Smooth muscle cell (in vitro differentiated cells): Measurements from ENCODE around the gene NAP1L4. TPM values are rescaled to one million over a fixed set of nuclear protein-coding genes. Genes with fewer than 3 reads are reported as not detected.

Experiments used
- DNase-seq: peaks from one replicate; lab custom pipeline; 2025; ENCODE audit not compliant: unreplicated experiment; lab: John Stamatoyannopoulos, UW
- H2AFZ ChIP-seq: fragments of 200-600 bp; sonication (generic); 2 replicates; pipeline ENCODE4 v1.6.0; 2016; ENCODE audit warnings: antibody characterized with exemption, low read depth, mild to moderate bottlenecking
- H3F3A ChIP-seq: fragments of 200-600 bp; sonication (generic); 2 replicates; pipeline ENCODE4 v1.6.0; 2017; ENCODE audit warnings: antibody characterized with exemption, low read depth
- H3K27ac ChIP-seq: fragments of 200-600 bp; sonication (generic); 2 replicates; pipeline ENCODE4 v1.5.1; 2016; ENCODE audit warnings: low read depth, mild to moderate bottlenecking
- H3K27me3 ChIP-seq: fragments of 200-600 bp; sonication (generic); 2 replicates; pipeline ENCODE4 v1.6.1; 2016; ENCODE audit warnings: low read depth, mild to moderate bottlenecking
- H3K36me3 ChIP-seq: fragments of 200-600 bp; sonication (generic); 2 replicates; pipeline ENCODE4 v1.5.1; 2016; ENCODE audit warnings: low read depth
- H3K4me1 ChIP-seq: fragments of 200-600 bp; sonication (generic); 2 replicates; pipeline ENCODE4 v1.5.1; 2016; ENCODE audit warnings: low read depth
- H3K4me2 ChIP-seq: fragments of 200-600 bp; sonication (generic); 2 replicates; pipeline ENCODE4 v1.6.0; 2016; ENCODE audit warnings: mild to moderate bottlenecking
- H3K4me3 ChIP-seq: fragments of 200-600 bp; sonication (generic); 2 replicates; pipeline ENCODE4 v1.5.1; 2016; ENCODE audit warnings: mild to moderate bottlenecking
- H3K79me2 ChIP-seq: fragments of 200-600 bp; sonication (generic); 2 replicates; pipeline ENCODE4 v1.6.0; 2016; ENCODE audit warnings: low read depth, mild to moderate bottlenecking
- H3K9ac ChIP-seq: fragments of 200-600 bp; sonication (generic); 2 replicates; pipeline ENCODE4 v1.6.0; 2016; ENCODE audit warnings: low read depth
- H3K9me3 ChIP-seq: fragments of 200-600 bp; sonication (generic); replicated peaks from 2 replicates; pipeline ENCODE4 v1.5.1; 2016; ENCODE audit warnings: low read depth
- H4K20me1 ChIP-seq: fragments of 200-600 bp; sonication (generic); 2 replicates; pipeline ENCODE4 v1.6.0; 2016; ENCODE audit warnings: low read depth
- WGBS: methylation state at CpG from one replicate; pipeline ENCODE4 v1.1.7; 2016; ENCODE audit warnings: low lambda C conversion rate; 5-methylcytosine and 5-hydroxymethylcytosine counted together
- polyA plus RNA-seq: library from polyadenylated mRNA; unstranded; fragments of >200 nt; fragmentation: Nextera tagmentation; extraction: Ambion mirVana; gene quantifications from 2 replicates; pipeline ENCODE4 v1.2.1, GENCODE V29; 2016
- total RNA-seq: library from RNA; depleted of rRNA; stranded (reverse); fragments of >200 nt; gene quantifications from 2 replicates; pipeline ENCODE4 v1.2.3, GENCODE V29; 2014
- TF ChIP-seq, protein P1 (sequence below): fragments of 200-600 bp; sonication (generic); IDR thresholded peaks from 2 replicates; pipeline ENCODE4 v1.5.1; 2017; ENCODE audit warnings: borderline replicate concordance, mild to moderate bottlenecking, antibody characterized with exemption; ENCODE audit not compliant: insufficient read depth, poor library complexity, severe bottlenecking

NAP1L4 gene
- total and polyA plus RNA-seq, 2 experiments from 2014 or later, result 63.1 to 95.0 TPM

DNA sequence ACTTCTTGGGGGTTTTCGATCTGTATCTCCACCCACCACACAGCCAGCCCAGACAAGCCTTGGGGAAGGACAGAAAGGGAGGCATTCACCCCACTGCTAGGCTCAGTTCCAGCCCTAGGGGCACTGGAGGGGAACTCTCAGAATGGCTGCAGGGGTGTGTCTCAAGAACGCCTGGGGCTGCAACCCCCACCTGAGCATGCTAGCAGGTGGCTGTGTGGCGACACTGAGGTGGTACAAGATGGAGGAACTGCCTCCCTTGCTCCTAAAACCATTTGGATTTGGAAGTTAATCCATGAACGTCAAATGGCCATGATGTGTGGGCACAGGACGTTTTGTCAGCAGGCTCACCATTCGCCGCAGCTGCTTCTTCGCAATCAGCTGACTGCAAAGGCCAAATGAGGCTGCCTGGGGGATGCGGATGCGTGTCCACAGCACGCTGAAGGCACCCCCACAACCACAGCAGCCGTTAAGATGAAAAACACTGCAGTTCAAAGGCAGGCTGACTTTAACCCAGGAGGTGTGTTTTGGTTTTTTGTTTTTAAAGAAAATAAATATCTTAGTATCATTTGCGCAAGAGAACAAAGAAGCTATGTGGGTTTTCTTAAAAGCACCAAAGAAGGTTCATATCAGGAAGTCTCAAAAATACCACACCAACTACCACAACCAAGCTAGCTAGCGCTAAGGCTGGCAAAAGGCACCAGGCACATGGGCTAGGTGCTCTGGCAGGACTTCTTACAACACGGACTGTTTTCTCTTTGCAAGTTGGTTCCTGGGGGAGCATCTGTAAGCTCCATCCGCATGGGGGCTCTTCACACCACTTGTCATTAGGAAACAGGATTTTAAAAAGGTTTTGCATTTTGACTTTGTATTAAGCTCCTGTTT, 22.2 kb upstream of the NAP1L4 start:
- Histone ChIP-seq H2AFZ (no peak overlapping the region), H3F3A (no peaks in the 10 kb centered on the region), H3K4me3 (no peak overlapping the region), H3K36me3 (peaks cover 14% of the 10 kb centered on the region), H3K4me1 (no peaks in the 10 kb centered on the region), H3K4me2 (no peak overlapping the region), H3K27me3 (no peaks in the 10 kb centered on the region), H3K27ac (no peak overlapping the region), H3K79me2 (peaks cover 4% of the 10 kb centered on the region), H4K20me1 (peaks cover 19% of the 10 kb centered on the region), H3K9ac (no peak overlapping the region), H3K9me3 (no peaks in the 10 kb centered on the region)
- TF ChIP-seq, protein P1, sequence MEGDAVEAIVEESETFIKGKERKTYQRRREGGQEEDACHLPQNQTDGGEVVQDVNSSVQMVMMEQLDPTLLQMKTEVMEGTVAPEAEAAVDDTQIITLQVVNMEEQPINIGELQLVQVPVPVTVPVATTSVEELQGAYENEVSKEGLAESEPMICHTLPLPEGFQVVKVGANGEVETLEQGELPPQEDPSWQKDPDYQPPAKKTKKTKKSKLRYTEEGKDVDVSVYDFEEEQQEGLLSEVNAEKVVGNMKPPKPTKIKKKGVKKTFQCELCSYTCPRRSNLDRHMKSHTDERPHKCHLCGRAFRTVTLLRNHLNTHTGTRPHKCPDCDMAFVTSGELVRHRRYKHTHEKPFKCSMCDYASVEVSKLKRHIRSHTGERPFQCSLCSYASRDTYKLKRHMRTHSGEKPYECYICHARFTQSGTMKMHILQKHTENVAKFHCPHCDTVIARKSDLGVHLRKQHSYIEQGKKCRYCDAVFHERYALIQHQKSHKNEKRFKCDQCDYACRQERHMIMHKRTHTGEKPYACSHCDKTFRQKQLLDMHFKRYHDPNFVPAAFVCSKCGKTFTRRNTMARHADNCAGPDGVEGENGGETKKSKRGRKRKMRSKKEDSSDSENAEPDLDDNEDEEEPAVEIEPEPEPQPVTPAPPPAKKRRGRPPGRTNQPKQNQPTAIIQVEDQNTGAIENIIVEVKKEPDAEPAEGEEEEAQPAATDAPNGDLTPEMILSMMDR, result no peak
- WGBS, result 91% methylated on average over 16 of the region's 16 CpGs
- DNase-seq, result no peak

- H3K27ac ChIP-seq, result no peak overlapping the region
- TF ChIP-seq, protein P1, result no peak
- H3K4me1 ChIP-seq, result no peaks in the 10 kb centered on the region
- no peaks in the 10 kb centered on the region for H3K9me3 ChIP-seq
- H2AFZ ChIP-seq, result no peak overlapping the region
- no peaks in the 10 kb centered on the region for H3K79me2 ChIP-seq
- no peak overlapping the region for H3K4me2 ChIP-seq
- H3K36me3 ChIP-seq, result peaks cover 4% of the 10 kb centered on the region
- H3K9ac ChIP-seq, result no peak overlapping the region
- H3K4me3 ChIP-seq, result no peak overlapping the region
- DNase-seq, result no peak
- H4K20me1 ChIP-seq, result peaks cover 19% of the 10 kb centered on the region
- 96% methylated on average over 31 of the region's 31 CpGs for WGBS
- no peaks in the 10 kb centered on the region for H3K27me3 ChIP-seq
- no peaks in the 10 kb centered on the region for H3F3A ChIP-seq
Observed at GRCh38 chr11:3011891-3012885, 20.1 kb upstream of the NAP1L4 start.

- H3K4me2 ChIP-seq, result no peak overlapping the region
- no peak overlapping the region for H3K27ac ChIP-seq
- no peaks in the 10 kb centered on the region for H3K4me1 ChIP-seq
- no peak overlapping the region for H2AFZ ChIP-seq
- no peaks in the 10 kb centered on the region for H3F3A ChIP-seq
- no peaks in the 10 kb centered on the region for H3K27me3 ChIP-seq
- DNase-seq, result no peak
- peaks cover 19% of the 10 kb centered on the region for H4K20me1 ChIP-seq
- H3K36me3 ChIP-seq, result no peaks in the 10 kb centered on the region
- no peak overlapping the region for H3K9ac ChIP-seq
- H3K4me3 ChIP-seq, result no peak overlapping the region
- no peaks in the 10 kb centered on the region for H3K9me3 ChIP-seq
- 92% methylated on average over 13 of the region's 13 CpGs for WGBS
- TF ChIP-seq, protein P1, result no peak
- H3K79me2 ChIP-seq, result no peaks in the 10 kb centered on the region
Observed at GRCh38 chr11:3010521-3011275, 18.6 kb upstream of the NAP1L4 start.
